Activated CD8-positive, alpha-beta T cell treated with anti-CD3 and anti-CD28 coated beads for 36 hours (primary cell): ENCODE results near the gene SLC34A1. TPM values are rescaled to one million over a fixed set of nuclear protein-coding genes. Genes with fewer than 3 reads are reported as not detected.

Experiments used
- ATAC-seq: fragments of 200-7000 bp; cut with Tn5 transposase; one replicate; pipeline ENCODE4 v1.10.0; 2021; ENCODE audit warnings: mild to moderate bottlenecking, moderate library complexity
- CTCF ChIA-PET: fragments of 350-600 bp; sonication (Branson Sonifier 250); formaldehyde crosslinking; loops from one replicate; lab custom pipeline; 2021; ENCODE audit warnings: antibody characterized with exemption; lab: Charles Lee
- POLR2A ChIA-PET: fragments of 350-600 bp; sonication (Branson Sonifier 250); formaldehyde crosslinking; loops from one replicate; lab custom pipeline; 2021; ENCODE audit warnings: antibody characterized with exemption; lab: Charles Lee
- DNase-seq: peaks from one replicate; pipeline ENCODE4 v3.0.0-alpha.2; 2020
- H3K27ac Mint-ChIP-seq: one replicate; pipeline ENCODE4 v1.8.0; 2021; ENCODE audit warnings: mild to moderate bottlenecking, mixed read lengths
- H3K27me3 Mint-ChIP-seq: one replicate; pipeline ENCODE4 v1.8.0; 2021; ENCODE audit warnings: mixed read lengths
- H3K36me3 Mint-ChIP-seq: one replicate; pipeline ENCODE4 v1.8.0; 2021; ENCODE audit warnings: low read depth, mixed read lengths
- H3K4me1 Mint-ChIP-seq: one replicate; pipeline ENCODE4 v1.8.0; 2021; ENCODE audit warnings: low read depth, mixed read lengths
- H3K4me3 Mint-ChIP-seq: one replicate; pipeline ENCODE4 v1.8.0; 2021; ENCODE audit warnings: mild to moderate bottlenecking, moderate library complexity, mixed read lengths
- H3K9me3 Mint-ChIP-seq: one replicate; pipeline ENCODE4 v1.8.0; 2021; ENCODE audit warnings: mixed read lengths
- CTCF ChIP-seq: fragments of 200-600 bp; IDR thresholded peaks from one replicate; pipeline ENCODE4 v1.8.0; 2022; ENCODE audit warnings: antibody characterized with exemption, mild to moderate bottlenecking
- intact Hi-C: fragments of 100-400 bp; cut with micrococcal nuclease; formaldehyde crosslinking; loops from one replicate; pipeline ENCODE4 v1.10.0; 2022
- total RNA-seq, 2 experiments: library from RNA; stranded (reverse); gene quantifications; one replicate each; pipeline ENCODE4 v1.2.3, GENCODE V29; 2021

Gene SLC34A1
- total RNA-seq, 2 experiments from 2014 or later = 0.29 to 0.43 TPM

DNA sequence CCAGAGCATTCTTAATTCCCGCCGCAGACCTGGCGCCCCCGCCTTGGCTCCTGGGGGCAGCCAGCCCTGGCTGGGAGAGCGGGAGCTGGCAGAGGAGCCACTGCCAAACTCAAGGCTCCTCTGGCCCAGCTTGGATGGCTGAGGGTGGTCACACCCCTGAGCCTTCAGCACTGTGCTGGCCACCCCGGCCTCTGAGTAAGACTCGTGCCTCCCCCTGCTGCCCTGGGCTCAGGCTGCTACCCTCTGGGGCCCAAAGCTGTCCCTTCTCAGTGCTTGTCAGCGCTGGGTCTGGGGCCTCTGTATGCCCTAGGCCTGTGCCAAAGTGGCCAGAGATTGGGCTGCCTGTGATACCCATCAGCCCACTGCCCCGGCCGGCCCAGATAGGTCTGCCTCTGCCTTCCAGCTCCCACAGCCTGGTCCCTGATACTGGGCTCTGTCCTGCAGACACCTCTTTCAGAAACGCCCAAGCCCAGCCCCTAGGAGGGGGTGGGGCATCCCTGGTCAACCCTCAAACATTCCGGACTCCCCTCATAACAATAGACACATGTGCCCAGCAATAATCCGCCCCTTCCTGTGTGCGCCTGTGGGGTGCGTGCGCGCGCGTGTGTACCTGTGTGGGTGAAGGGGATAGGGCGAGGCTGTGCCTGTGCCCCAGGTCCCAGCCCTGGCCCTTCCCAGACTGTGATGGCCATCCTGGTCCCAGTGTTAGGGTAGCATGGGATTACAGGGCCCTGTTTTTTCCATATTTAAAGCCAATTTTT lies 58.0 kb downstream of the SLC34A1 start:
- TF ChIP-seq CTCF = no peak
- no peaks in the 10 kb centered on the region for H3K9me3 Mint-ChIP-seq
- DNase-seq = no peak
- H3K4me3 Mint-ChIP-seq = no peak overlapping the region
- peak overlapping the region; percentile 72 for H3K27ac Mint-ChIP-seq
- no peak for ATAC-seq
- ChIA-PET CTCF (interaction anchor here (1.1 to 17.9 kb wide), 5 partner anchors 10 to 72 kb away, joined by 3 to 415 read pairs (median 102); partner anchors contain the start of genes F12 and PFN3), POLR2A (interaction anchor here (1.0 to 20.7 kb wide), 8 partner anchors 13 to 130 kb away, joined by 3 to 606 read pairs (median 5); partner anchors contain the start of genes F12, GRK6, MXD3 and PFN3)
- intact Hi-C loops = no loop called here
- no peaks in the 10 kb centered on the region for H3K27me3 Mint-ChIP-seq
- peaks cover 58% of the 10 kb centered on the region for H3K4me1 Mint-ChIP-seq
- peaks cover 40% of the 10 kb centered on the region for H3K36me3 Mint-ChIP-seq

DNA sequence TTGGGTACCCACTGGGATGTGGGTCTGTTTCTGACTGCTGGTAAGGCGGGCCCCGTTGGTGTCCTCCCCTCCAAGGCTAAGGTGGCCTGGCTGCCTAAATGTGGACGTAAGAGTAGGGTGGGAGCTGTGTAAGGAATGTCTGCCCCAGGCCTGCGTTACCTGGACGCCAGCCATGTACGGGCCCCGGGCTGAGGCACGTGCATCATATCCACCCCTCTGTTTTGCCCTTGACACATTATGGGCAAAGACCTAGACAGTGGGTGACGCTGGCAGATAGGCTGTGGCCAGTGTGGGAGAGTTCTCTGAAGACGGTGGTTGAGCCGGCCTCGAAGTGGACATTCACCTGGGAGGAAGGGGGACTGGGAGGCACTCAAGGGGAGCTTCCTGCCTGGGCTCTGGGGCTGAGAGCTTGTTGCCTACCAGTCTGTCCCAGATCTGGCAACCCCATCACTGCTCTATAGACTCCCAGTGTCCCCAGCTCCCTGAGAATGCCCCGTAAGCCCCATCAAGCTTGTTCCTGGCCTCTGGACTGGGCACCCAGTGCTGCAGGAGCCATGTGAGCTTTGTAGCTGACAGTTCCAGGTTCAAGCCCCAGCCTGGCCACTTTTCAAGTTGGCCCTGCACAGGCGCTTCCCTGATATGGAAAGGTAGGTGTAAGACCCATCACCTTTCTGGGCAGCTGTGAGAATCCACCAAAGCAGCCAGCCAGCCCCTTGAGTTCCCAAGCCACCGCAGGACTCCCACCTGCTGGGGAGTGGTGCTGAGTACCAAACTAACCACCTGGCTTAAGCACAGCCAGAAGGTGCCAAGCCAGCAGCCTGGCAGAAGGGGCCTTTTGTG lies 59.1 kb downstream of the SLC34A1 start:
- H3K27me3 Mint-ChIP-seq = no peaks in the 10 kb centered on the region
- no peak for DNase-seq
- POLR2A ChIA-PET = interaction anchor here (0.5 to 22.1 kb wide), 10 partner anchors 12 to 131 kb away, joined by 3 to 606 read pairs (median 6); partner anchors contain the start of genes DBN1, F12, GRK6 and MXD3
- no peak for TF ChIP-seq CTCF
- intact Hi-C loops = no loop called here
- no peaks in the 10 kb centered on the region for H3K9me3 Mint-ChIP-seq
- H3K27ac Mint-ChIP-seq = peak overlapping the region; percentile 80
- CTCF ChIA-PET = interaction anchor here (0.7 to 17.9 kb wide), 6 partner anchors 12 to 134 kb away, joined by 3 to 415 read pairs (median 54); partner anchors contain the start of genes F12, GRK6 and PFN3
- no peak overlapping the region for H3K4me3 Mint-ChIP-seq
- peaks cover 59% of the 10 kb centered on the region for H3K4me1 Mint-ChIP-seq
- no peak for ATAC-seq
- H3K36me3 Mint-ChIP-seq = peaks cover 34% of the 10 kb centered on the region

DNA sequence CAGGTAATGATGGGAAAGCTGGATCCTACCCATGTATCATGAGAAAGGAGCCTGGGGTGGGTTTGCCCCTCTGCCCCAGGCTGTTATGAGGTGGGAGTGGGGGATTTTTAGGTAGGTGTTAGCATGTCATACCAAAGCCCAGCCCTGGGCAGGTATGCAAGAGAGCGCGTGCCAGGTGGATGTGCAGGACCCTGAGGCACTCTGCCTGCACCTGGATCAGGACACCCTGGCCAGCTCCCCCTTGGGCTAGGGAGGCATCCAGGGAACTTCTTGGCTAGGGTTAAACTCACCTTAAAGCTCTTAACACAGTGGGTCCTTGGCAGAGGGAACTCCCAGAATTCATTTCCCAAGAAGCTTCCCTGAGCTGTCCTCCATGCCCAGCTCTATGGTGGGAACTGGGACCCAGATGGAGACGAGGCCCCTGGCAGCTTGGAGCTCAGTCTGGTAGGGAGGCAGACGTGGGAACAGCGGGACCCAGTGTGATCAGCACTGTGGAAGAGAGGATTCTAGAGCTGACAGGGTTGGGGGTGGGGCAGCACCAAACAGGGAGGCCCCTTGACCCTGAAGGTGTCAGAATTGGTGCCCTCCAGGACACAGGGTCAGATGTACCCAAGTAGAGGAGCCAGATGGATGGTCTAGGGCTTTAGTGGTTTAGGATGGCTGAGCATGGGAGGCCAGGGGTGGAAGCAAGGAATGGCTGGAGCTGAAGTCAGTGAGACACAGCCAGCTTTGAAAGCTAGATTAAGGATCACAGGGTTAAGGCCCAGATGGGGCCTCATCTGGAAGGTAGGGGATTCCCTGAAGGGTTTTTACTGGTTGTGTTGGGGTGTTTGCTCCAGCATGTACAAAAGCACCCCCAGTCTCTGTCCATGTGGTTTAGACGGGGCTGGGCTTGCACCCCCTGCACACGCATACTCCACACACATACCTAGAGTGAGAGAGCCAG lies 60.1 kb downstream of the SLC34A1 start:
- no peaks in the 10 kb centered on the region for H3K27me3 Mint-ChIP-seq
- H3K9me3 Mint-ChIP-seq = no peaks in the 10 kb centered on the region
- H3K4me3 Mint-ChIP-seq = peak overlapping the region; percentile 71
- peaks cover 57% of the 10 kb centered on the region for H3K4me1 Mint-ChIP-seq
- ChIA-PET CTCF (interaction anchor here (0.7 to 17.9 kb wide), 10 partner anchors 11 to 310 kb away, joined by 3 to 415 read pairs (median 6); partner anchors contain the start of genes F12, GRK6 and PFN3), POLR2A (interaction anchor here (0.6 to 22.1 kb wide), 13 partner anchors 11 to 84 kb away, joined by 3 to 606 read pairs (median 6); partner anchors contain the start of genes DBN1, GRK6 and PFN3)
- intact Hi-C loops = no loop called here
- DNase-seq (no peak), ATAC-seq (peak; percentile 6)
- H3K27ac Mint-ChIP-seq = peak overlapping the region; percentile 80
- no peak for TF ChIP-seq CTCF
- peaks cover 30% of the 10 kb centered on the region for H3K36me3 Mint-ChIP-seq

GRCh38 chr5:177445052-177445916 lies 61.0 kb downstream of the SLC34A1 start:
- DNase-seq = peak; percentile 54
- ChIA-PET CTCF (interaction anchor here (0.7 to 17.9 kb wide), 16 partner anchors 8 to 676 kb away, joined by 3 to 415 read pairs (median 4); partner anchors contain the start of genes F12, GRK6 and PFN3), POLR2A (interaction anchor here (0.5 to 22.1 kb wide), 18 partner anchors 10 to 442 kb away, joined by 3 to 606 read pairs (median 4); partner anchors contain the start of genes DBN1, F12, GRK6 and PFN3)
- no peak for TF ChIP-seq CTCF
- peaks cover 21% of the 10 kb centered on the region for H3K36me3 Mint-ChIP-seq
- intact Hi-C loops = no loop called here
- no peaks in the 10 kb centered on the region for H3K9me3 Mint-ChIP-seq
- no peaks in the 10 kb centered on the region for H3K27me3 Mint-ChIP-seq
- peaks cover 48% of the 10 kb centered on the region for H3K4me1 Mint-ChIP-seq
- peak overlapping the region; percentile 71 for H3K4me3 Mint-ChIP-seq
- peak overlapping the region; percentile 80 for H3K27ac Mint-ChIP-seq
- no peak for ATAC-seq
